Upper lobe of right lung (tissue), 1 donor: ENCODE measurements around the gene GRAMD2B. TPM values are rescaled to one million over a fixed set of nuclear protein-coding genes. Genes with fewer than 3 reads are reported as not detected.
"Not testable (repeated sequence)": the region's sequence is repeated elsewhere in the genome, so short reads cannot be mapped to it uniquely, and the experiment has no call there.

Experiments
- ATAC-seq: fragments of 200-7000 bp; cut with Tn5 transposase; one replicate; pipeline ENCODE4 v1.9.1; 2020; ENCODE audit warnings: mild to moderate bottlenecking, moderate library complexity
- DNase-seq: peaks from one replicate; pipeline ENCODE4 v3.0.0-alpha.2; 2020
- H3K27ac ChIP-seq: fragments of 200-600 bp; one replicate; pipeline ENCODE4 v1.8.0; 2022
- H3K27me3 ChIP-seq: fragments of 200-600 bp; one replicate; pipeline ENCODE4 v1.8.0; 2022; ENCODE audit warnings: mild to moderate bottlenecking
- H3K36me3 ChIP-seq: fragments of 200-600 bp; one replicate; pipeline ENCODE4 v1.8.0; 2022
- H3K4me1 ChIP-seq: fragments of 200-600 bp; one replicate; pipeline ENCODE4 v1.8.0; 2022
- H3K4me3 ChIP-seq: fragments of 200-600 bp; one replicate; pipeline ENCODE4 v1.8.0; 2022; ENCODE audit warnings: mild to moderate bottlenecking
- H3K9me3 ChIP-seq: fragments of 200-600 bp; one replicate; pipeline ENCODE4 v1.8.0; 2022
- CTCF ChIP-seq: fragments of 200-600 bp; IDR thresholded peaks from one replicate; pipeline ENCODE4 v1.8.0; 2022; ENCODE audit warnings: antibody characterized with exemption
- intact Hi-C: fragments of 100-400 bp; cut with DNase I; formaldehyde crosslinking; loops from one replicate; pipeline ENCODE4 v1.11.0; 2022
- total RNA-seq: library from RNA; stranded (reverse); fragmentation: NEBNext Ultra II Directional; extraction: Animal tissue kit (Norgen Biotek cat#: 25700); gene quantifications from one replicate; pipeline ENCODE4 v1.2.1, GENCODE V29; 2021
- donor health status: DM: no; HTN: yes; CAD: no; lungs with severe emphysema.

Gene GRAMD2B
- total RNA-seq, 1 donor from 2014 or later: 17.0 TPM

GRCh38 chr5:126438267-126438666, 15.1 kb downstream of the GRAMD2B start:
- ATAC-seq: no peak
- intact Hi-C loops: no loop called here
- TF ChIP-seq CTCF: no peak
- H3K9me3 ChIP-seq: no peaks in the 10 kb centered on the region
- no peak for DNase-seq
- H3K27ac ChIP-seq: no peak overlapping the region
- peaks cover 7% of the 10 kb centered on the region for H3K36me3 ChIP-seq
- no peaks in the 10 kb centered on the region for H3K27me3 ChIP-seq
- H3K4me3 ChIP-seq: no peak overlapping the region
- no peaks in the 10 kb centered on the region for H3K4me1 ChIP-seq

GRCh38 chr5:126438868-126439267, 15.7 kb downstream of the GRAMD2B start:
- H3K36me3 ChIP-seq: peaks cover 7% of the 10 kb centered on the region
- TF ChIP-seq CTCF: no peak
- H3K27me3 ChIP-seq: no peaks in the 10 kb centered on the region
- H3K4me1 ChIP-seq: no peaks in the 10 kb centered on the region
- H3K27ac ChIP-seq: no peak overlapping the region
- intact Hi-C loops: no loop called here
- no peak for DNase-seq
- no peak overlapping the region for H3K4me3 ChIP-seq
- no peak for ATAC-seq
- H3K9me3 ChIP-seq: no peaks in the 10 kb centered on the region

DNA sequence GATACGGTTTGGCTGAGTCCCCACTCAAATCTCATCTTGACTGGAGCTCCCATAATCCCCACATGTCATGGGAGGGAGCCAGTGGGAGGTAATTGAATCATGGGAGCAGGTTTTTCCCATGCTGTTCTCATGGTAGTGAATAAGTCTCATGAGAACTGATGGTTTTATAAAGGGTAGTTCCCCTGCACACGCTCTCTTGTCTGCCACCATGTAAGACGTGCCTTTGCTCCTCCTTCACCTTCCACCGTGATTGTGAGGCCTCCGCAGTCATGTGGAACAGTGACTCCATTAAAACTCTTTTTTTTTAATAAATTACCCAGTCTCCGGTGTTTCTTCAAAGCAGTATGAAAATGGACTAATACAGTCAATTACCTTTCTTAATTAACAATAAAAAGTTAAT, 16.5 kb downstream of the GRAMD2B start:
- H3K4me1 ChIP-seq, H3K36me3 ChIP-seq, ATAC-seq, intact Hi-C loops, H3K9me3 ChIP-seq, H3K27ac ChIP-seq, H3K4me3 ChIP-seq, DNase-seq, H3K27me3 ChIP-seq: not testable (repeated sequence)

GRCh38 chr5:126441230-126441629, 18.0 kb downstream of the GRAMD2B start:
- Histone ChIP-seq H3K4me1 (no peaks in the 10 kb centered on the region), H3K27me3 (no peaks in the 10 kb centered on the region), H3K36me3 (no peaks in the 10 kb centered on the region), H3K9me3 (no peaks in the 10 kb centered on the region), H3K27ac (no peak overlapping the region), H3K4me3 (no peak overlapping the region)
- DNase-seq (no peak), ATAC-seq (no peak)
- TF ChIP-seq CTCF: no peak
- intact Hi-C loops: no loop called here

DNA sequence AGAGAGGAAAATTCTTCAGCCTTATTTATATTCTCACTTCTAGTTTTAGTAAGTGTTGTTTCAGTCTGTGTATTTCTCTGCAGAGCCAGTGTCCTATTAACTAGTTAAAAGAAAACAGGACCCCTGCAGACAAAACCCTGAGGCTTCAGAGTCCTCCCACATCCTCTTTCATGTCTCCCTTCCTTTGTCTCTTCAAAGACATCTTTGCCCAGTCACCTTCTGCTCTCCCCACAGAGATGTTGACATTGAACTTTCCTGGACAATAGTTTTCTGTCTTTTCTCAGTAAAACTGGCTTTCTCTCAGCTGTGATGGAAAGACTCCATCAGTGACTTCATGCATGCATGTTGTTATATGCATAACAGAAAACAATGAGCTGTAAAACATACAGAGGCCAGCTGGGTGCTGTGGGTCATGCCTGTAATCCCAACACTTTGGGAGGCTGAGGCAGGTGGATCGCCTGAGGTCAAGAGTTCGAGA, 20.2 kb downstream of the GRAMD2B start:
- ATAC-seq: no peak
- H3K4me3 ChIP-seq: no peak overlapping the region
- intact Hi-C loops: no loop called here
- no peaks in the 10 kb centered on the region for H3K4me1 ChIP-seq
- no peak for DNase-seq
- no peaks in the 10 kb centered on the region for H3K9me3 ChIP-seq
- TF ChIP-seq CTCF: no peak
- no peaks in the 10 kb centered on the region for H3K27me3 ChIP-seq
- H3K27ac ChIP-seq: no peak overlapping the region
- no peaks in the 10 kb centered on the region for H3K36me3 ChIP-seq

- H3K27ac ChIP-seq: no peak overlapping the region
- intact Hi-C loops: no loop called here
- ATAC-seq (no peak), DNase-seq (no peak)
- no peak overlapping the region for H3K4me3 ChIP-seq
- no peaks in the 10 kb centered on the region for H3K27me3 ChIP-seq
- no peaks in the 10 kb centered on the region for H3K4me1 ChIP-seq
- no peak for TF ChIP-seq CTCF
- H3K36me3 ChIP-seq: no peaks in the 10 kb centered on the region
- H3K9me3 ChIP-seq: no peaks in the 10 kb centered on the region
Observed at GRCh38 chr5:126444137-126444536, 20.9 kb downstream of the GRAMD2B start.
